Keratinocyte (primary cell): ENCODE measurements around the gene RCAN2.

Experiments used
- CTCF ChIP-seq, 3 experiments: IDR thresholded peaks in 1 of 3; conservative IDR thresholded peaks in 1 of 3; optimal IDR thresholded peaks in 1 of 3; 2 replicates in 2 of 3; 3 replicates in 1 of 3; pipeline versions ENCODE3 to v1.5.1; 2011; ENCODE audit warnings: low read length in 3 of 3, mild to moderate bottlenecking in 3 of 3, moderate library complexity in 2 of 3, control low read depth in 1 of 3, inconsistent platforms in 1 of 3; ENCODE audit not compliant: insufficient read depth in 2 of 3; ENCODE audit errors: extremely low read depth in 1 of 3
- EZH2 ChIP-seq: IDR thresholded peaks from one replicate; pipeline ENCODE4 v1.6.1; 2012; ENCODE audit warnings: inconsistent platforms, mild to moderate bottlenecking, low read length, moderate library complexity

DNA sequence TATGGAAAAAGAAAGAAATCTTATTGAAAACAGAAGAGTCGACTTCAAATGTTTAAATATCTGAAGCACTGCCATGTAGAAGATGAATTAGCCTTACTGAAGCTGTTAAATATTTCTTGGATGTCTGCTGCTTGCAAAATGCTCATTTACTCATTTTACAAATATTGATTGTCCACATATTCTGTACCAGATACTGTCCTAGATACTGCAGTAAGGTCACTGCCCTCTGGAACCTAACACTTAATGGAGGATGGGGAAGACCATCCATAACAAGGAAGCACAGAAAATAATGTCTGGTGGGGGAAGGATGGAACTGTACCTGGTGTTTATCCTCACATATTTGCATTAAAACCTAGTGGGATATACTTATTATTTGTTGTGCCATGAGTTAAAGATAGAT is 99.0 kb downstream of the RCAN2 start:
- no peak for TF ChIP-seq CTCF (optimal IDR thresholded peaks at IDR 0.05 in 1 of 3, IDR thresholded peaks at IDR 0.05 in 1 of 3, conservative IDR thresholded peaks at IDR 0.05 in 1 of 3; ENCODE audit: extremely low read depth in 1 of 3, insufficient read depth in 2 of 3, low read length in 3 of 3)
- TF ChIP-seq EZH2, result no peak
